Measurements from ENCODE around the gene MICOS13.
"Not testable (repeated sequence)": the region's sequence is repeated elsewhere in the genome, so short reads cannot be mapped to it uniquely, and the experiment has no call there.

The MICOS13 gene

GRCh38 chr19:5690125-5690954 lies 10.0 kb upstream of the MICOS13 start, which contains the start of gene RPL36:
Gene RPL36 (plus strand): TSS chr19:5690295. CDS start chr19:5690508, 213 bp downstream.
- peak; percentile 93 for TF ChIP-seq CTCF (IDR thresholded peaks at IDR 0.05; ENCODE audit: insufficient read depth, missing control alignments)
- FAIRE-seq (no peak), DNase-seq (ENCODE audit: insufficient read length, low spot score) (peak; percentile 96)

- DNase-seq (ENCODE audit: insufficient read length, low spot score); FAIRE-seq: not testable (repeated sequence)
Observed at GRCh38 chr19:5688262-5688881, 8.1 kb upstream of the MICOS13 start.

GRCh38 chr19:5687360-5688198 lies 7.3 kb upstream of the MICOS13 start:
- FAIRE-seq, result no peak
- TF ChIP-seq CTCF (IDR thresholded peaks at IDR 0.05; ENCODE audit: insufficient read depth, missing control alignments), result no peak

GRCh38 chr19:5686647-5687359 lies 6.5 kb upstream of the MICOS13 start:
- DNase-seq (ENCODE audit: insufficient read length, low spot score), result peak; percentile 91
- no peak for FAIRE-seq
- TF ChIP-seq CTCF (IDR thresholded peaks at IDR 0.05; ENCODE audit: insufficient read depth, missing control alignments), result peak; percentile 59

More at GRCh38 chr19:5687360-5688198, 7.3 kb upstream of the MICOS13 start:
- DNase-seq (ENCODE audit: insufficient read length, low spot score), result no peak

- FAIRE-seq (no peak), DNase-seq (ENCODE audit: insufficient read length, low spot score) (no peak)
- TF ChIP-seq CTCF (IDR thresholded peaks at IDR 0.05; ENCODE audit: insufficient read depth, missing control alignments), result no peak
Observed at GRCh38 chr19:5686326-5686646, 6.0 kb upstream of the MICOS13 start.

GRCh38 chr19:5684694-5685430 lies 4.5 kb upstream of the MICOS13 start:
- no peak for TF ChIP-seq CTCF (IDR thresholded peaks at IDR 0.05; ENCODE audit: insufficient read depth, missing control alignments)
- DNase-seq (ENCODE audit: insufficient read length, low spot score), result no peak
- FAIRE-seq, result no peak

Data from D721Med (cell line).